HG03064 (cell line): ENCODE data around the gene EID1.

Experiments
- ATAC-seq: cut with Tn5 transposase; IDR thresholded peaks from one replicate; pipeline ENCODE4 v1.9.1; 2021; ENCODE audit warnings: low read depth; ENCODE audit not compliant: unreplicated experiment

Gene EID1

DNA sequence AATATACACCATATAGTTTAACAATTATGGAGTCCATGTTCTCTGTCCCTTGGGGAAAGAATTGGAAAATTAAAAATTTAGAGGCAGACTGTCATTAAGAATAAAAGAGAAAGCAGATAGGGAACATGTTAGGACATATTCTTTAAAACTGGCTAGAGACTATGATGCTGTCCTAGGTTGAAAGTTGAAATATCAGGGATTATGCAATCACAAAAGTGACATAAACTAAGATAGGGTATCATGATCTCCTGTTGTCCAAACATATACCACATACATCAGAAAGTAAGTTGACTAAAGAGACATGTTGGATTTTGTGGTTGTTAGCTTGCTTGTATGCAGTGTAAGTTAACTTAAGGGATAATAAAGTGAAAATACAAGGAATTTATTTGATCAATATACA is 9.9 kb upstream of the EID1 start:
- ATAC-seq, result no peak

DNA sequence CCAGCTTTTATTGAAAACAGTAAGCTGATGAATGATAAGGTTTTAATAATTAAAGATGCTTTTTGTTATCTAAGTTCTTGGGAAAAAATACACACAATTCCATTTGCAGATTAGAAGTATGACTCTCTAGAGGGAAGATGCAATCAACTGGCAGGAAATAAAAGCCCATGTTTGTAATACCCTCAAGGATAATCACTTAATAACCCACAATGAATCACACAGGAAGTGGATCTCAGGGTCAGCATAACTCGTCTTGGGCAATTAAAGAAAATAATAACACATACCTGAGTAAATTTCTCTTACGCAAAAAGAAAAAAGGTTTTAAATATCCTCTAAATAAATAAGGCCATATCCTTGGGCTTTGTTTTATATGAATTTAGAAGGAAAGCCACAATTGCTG is 9.4 kb upstream of the EID1 start:
- no peak for ATAC-seq

DNA sequence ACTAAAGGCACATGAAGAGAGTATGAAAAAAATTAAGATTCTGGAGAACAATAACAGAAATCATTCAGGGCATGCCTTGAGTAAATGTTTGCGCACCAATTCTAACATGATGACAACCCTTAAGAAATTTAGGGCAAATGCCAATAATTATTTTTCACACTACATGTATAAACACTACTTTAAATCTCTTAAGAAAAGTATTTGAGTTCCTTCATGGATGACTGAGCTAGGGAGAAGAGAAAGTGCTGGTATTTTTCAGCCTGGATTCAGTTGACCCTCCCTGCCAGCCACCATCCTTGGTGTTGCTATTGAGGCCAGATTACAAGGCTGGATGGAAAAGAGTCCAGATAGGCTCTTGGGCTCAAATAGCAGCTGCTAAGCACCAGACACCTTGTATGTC is 8.0 kb upstream of the EID1 start:
- no peak for ATAC-seq

DNA sequence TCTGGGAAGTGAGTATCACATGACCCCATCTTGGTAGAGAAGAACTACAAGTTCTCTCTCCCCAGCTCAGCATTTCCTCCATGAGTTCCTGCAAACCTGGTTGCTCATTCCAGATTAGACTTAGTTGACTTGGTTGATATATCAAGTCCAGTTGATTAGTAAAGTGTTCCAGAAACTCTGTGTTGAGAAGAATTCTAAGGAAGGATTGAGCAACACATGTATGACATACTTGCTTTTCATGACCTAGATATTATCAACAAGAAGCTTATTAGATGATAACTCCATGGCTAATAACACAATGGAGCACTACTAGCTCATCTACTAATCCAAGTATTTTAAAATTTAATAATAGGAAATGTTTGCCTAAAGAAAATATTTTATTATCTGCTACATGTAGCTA is 6.4 kb upstream of the EID1 start:
- no peak for ATAC-seq

DNA sequence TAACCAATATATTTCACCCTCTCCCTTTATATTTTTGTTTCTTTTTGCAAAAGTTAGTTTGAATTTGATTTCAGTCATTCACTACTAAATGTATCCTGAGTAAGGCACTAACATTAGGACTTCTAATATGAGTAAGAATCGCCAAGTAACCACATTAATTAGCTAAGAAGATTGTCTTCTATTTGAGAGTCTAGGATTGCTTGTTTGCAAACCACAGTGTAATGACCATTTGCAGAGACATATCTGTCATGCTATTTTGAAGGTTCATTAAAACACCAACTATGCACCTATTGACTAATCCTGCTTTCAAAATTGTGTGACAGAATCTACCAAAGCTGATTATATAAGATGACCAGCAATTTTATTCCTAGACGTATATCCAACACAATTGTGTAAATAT is 5.3 kb upstream of the EID1 start:
- no peak for ATAC-seq

DNA sequence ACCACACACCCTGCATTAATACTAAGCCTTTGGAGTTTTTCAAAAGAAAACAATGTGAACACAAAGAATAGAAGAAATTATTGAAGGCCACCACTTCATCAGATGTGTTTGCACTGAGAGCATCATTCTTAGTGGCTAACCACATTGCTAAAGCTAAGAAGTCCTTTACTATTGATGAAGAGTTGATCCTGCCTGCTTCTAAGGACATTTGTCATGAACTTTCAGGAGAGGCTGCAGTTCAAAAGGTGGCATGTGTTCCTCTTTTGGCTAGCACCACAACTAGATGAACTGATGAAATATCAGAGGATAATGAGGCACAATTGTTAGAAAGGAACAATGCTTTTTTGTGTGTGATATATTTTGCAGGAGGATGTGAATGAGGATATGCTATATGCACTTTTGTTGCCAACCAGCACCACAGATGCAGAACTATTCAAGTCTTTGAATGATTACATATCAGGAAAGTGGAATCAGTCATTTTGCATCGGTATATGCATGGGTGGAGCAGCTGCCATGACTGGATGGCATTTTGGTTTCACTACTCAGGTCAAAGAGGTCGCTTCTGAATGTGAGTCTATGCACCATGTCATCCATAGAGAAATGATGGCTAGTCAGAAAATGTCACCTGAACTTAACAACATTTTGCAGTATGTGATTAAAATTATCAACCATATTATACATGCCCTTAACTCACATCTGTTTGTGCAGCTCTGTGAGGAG is 2.5 kb upstream of the EID1 start:
- ATAC-seq, result no peak

DNA sequence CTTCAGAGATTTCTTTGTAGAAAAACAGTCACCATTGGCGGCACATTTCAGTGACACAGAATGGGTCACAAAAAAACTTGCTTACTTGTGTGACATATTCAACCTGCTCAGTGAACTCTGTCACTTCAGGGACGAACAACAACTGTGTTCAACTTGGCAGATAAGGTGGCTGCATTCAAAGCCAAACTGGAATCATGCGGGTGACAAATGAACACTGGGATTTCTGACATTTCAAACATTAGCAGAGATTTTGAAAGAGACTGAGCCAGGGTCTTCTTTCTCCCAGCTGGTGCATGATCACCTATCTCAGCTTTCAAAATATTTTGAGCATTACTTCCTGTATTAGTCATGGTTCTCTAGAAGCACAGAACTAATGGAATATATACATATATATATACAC is 1.9 kb upstream of the EID1 start:
- ATAC-seq, result no peak

DNA sequence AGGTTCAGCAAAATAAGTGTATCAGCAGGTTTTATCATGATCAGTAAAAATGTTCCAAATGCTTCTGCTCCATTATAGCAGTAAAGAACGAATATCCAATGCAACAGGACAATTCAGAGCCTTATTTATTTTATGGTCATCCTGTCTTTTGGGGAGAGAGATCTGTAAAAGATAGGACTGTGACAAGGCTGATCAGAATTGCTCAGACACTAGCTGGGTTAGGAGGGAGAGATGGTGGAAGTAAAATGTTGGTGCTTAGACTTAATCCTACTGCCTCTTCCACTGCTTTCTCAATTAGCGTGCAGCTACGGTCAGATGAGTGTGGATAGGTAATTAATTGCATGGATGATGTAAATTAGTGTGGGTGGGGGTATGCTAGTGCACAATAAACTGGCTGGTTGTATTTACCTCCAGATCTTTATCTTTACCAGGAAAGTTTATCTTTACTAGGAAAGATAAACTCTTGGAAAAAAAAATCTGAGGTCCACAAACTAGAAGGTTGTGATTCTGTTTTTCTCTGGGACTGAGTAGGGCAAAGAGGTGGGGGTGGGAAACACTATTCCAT is 2.2 kb downstream of the EID1 start:
- no peak for ATAC-seq

DNA sequence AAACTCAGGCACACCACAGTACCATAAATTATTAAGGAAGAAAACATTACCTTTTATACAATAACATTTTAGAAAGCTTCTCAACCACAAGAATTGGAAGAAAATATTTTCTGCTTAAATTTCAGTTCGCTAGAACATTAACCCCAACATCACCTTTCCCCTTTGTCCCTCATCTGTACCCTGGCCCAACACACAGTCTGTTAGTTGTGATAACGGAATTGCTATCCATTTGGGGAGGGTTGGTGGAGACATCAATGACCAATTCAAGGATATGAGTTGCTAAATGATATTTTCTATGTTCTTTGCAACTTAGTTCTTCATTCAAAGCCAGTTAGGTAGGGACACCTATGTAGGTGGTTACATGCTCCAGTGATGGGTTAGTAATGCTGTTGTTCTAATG is 5.8 kb downstream of the EID1 start:
- no peak for ATAC-seq

DNA sequence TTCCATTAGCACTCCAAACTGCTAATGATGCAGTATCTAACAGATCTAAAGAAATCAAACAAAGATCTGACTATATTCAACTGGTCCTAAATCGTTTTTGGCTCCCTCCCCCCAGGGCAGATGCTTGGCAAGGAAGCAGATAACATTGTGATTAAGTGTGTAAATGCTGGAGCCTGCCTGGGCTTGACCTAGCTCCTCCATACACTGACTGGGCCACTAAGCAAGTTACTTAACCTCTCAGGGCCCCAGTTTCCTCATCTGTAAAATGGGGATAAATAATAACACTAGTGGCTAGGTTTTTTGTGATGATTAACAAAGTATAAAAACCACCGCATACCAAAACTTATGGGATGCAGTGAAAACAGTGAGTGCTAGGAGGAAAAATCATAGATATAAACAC is 9.2 kb downstream of the EID1 start:
- ATAC-seq, result no peak

DNA sequence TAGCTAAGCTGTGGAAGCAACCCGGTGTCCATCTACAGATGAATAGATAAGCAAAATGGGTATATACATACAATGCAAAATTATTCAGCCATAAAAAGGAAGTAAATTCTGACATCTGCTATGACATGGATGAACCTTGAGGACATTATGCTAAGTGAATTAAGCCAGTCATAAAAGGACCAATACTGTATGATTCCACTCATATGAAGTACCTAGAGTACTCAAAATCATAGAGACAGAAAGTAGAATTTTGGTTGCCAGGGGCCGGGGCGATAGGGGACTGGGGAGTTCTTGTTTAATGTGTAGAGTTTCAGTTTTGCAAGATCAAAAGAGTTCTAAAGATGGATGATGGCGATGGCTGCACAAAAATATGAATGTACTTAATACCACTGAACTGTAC is 10.3 kb downstream of the EID1 start:
- no peak for ATAC-seq

DNA sequence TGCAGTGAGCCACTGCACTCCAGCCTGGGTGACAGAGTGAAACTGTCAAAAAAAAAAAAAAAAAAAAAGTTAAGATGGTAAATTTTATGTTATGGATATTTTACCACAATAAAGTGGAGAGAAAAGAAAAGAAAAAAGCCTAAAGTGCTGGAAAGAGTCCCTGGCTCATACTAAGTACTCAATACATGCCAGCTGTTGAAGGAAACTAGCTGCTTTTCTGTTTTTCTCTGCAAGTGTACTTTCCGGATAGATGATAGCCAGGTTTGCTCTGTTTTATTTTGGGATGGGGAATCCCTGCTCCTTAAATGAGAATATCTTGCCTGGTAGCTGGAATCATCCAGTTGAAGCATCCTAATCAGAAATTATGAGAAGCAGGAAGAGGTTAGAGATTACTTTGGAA is 10.9 kb downstream of the EID1 start:
- no peak for ATAC-seq

DNA sequence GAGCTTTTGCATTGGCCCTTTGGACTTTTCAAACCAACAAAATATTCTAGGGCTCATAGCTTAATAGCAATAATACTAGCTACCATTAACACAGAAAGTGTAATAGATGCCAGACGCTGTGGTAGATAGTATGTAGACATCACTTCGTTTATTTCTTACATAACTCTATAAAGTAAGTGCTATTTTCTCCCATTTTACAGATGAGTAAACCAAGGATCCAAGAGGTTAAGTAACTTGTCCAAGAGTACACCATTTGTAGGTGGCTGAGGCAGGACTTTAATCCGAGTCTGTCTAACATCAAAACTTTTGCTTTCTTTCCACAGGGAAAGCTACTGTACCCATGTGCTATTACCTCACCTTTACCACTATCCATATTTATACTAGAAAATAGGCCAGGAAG is 12.0 kb downstream of the EID1 start:
- no peak for ATAC-seq

DNA sequence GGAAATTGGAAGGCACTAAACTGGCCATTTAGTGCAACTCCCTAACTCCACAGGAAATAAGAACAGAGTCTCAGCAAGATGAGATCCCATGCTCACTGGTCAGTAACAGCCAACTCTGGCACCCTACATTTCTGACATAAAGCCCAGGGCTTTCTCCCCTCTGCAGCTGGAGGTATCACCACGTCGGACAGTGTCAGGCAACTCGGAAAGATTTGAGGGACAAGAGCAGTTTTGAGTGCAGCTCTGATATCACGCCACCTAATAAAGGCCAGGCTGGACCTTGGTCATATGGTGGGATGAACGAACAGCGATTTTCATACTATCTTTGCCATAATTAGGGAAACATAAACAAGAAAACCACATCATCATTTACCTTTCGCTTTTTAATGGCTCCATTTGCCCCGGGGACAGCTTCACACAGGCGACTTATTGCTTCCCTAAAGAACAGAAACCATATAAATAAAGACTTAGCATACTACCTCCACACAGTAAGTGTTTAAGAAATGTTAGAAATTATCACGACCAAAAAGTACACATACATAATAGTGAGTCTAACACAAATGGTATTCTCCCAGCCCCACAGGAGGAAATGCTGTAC is 12.5 kb downstream of the EID1 start:
- no peak for ATAC-seq

DNA sequence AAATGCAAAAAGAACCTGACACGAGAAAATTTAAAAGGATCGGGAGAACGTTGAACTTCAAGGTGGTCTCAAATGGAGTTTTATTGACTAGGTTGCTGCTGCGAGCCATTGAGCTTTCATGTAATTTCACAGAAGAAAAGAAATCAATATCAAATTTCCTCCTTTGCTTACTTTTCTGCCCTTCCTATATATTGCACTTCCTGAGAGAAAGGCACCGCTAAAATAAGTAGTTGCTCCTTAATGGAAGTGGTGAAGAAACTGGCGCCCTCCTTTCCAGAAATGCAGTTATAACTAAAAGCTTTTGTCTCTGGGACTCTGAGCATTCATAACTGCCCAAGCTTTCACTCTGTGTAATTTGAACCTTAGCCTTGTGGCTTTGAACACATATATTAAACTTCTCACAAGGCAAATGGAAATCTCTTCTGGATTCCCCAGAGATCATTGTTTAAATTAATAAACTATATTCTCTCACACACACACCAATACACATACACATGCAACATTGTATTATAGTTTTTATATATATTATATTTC is 13.4 kb downstream of the EID1 start:
- ATAC-seq, result no peak

DNA sequence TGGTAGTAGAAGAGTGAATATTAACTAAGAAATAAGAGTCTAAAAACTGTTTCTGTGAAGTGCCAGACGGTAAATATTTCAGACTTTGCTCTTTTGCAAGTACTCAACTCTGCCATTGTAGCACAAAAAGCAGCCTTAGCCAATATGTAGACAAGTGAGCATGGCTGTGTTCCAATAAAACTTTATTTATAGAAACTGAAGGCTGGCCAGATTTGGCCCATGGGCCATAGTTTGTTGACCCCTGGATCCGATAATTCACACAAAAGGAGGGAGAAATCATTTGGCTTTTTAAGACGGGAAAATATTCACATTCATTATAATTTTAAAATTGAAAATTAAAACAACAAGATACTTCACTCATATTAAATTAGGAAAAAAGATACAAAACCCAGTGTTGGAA is 15.4 kb downstream of the EID1 start:
- no peak for ATAC-seq

DNA sequence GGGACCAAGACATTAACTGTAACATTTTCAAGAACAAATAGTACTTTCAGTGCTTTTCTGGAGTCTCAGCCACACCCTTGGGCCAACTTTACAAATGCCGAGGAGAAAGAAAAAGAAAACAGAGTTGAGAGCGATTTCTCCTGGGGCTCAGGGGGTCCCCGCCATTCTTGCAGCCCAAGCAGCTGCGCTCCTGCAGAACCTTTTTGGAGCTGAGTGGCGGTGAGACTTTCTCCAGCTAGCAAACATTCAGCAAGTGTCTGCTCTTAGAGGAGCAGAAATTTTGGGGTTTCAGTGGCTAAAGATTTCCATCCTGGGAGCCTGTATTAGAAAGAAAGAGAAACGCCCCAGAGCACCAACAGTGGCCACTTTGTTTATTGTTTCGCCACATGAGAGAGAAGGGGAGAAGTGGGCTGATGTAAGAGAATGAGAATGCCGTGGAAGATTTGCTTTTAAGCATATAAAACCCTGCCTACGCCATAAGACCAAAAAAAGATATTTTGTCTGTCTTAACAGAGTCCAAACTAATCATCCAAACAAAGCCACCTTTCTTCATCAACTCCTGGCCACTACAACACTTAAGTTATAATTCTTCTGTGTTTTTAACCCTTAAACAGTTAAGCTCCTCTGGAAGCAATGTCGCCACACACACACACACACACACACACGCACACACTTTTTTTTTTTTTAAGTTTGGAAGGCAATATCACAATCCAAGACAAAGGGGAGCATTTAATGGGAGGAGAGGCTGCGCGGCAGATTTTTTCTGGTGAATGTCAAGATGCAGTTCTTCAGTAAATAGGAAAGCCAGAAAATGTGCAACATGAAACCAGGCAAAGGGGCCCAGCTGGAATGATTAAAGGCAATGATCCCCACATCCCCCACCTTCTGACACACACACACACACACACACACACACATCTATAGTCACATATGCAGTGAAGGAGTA is 19.2 kb downstream of the EID1 start:
- ATAC-seq, result no peak

DNA sequence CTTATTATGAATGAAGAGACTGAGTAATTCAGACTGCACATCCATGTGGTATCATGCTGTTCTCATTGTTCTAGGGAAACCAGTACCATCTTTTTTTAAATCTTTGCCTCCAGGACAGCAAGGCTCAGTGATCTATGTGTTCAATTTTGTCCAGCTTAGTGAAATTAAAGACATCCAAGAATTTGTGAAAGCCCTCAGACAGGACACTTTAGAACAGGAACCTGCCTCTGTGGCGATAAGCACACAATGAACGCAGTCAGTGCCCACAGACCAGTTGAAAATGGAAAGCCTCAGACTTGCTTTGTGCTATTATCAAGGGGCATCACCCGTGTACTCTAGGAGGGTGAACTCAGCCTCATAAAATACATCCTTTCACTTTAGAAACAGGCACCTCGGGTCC is 20.1 kb downstream of the EID1 start:
- ATAC-seq, result no peak

DNA sequence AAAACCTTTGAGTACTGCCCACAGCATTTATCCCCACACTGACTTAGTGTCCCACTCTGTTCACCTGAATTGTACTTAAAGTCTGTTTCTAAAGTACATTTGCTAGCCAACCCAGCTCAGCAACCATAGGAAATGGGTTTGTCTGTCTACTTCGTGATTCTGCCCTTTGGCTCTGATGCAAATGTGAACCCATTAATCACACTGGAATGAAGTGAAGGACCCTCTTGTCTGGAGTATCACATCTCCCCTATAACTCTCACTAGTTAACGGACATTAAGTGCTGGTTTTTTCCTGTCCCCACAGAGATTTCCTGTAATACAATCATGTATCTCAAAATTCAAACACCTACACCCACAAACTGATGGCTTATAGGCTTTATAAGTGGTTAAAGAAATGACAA is 20.5 kb downstream of the EID1 start:
- no peak for ATAC-seq

DNA sequence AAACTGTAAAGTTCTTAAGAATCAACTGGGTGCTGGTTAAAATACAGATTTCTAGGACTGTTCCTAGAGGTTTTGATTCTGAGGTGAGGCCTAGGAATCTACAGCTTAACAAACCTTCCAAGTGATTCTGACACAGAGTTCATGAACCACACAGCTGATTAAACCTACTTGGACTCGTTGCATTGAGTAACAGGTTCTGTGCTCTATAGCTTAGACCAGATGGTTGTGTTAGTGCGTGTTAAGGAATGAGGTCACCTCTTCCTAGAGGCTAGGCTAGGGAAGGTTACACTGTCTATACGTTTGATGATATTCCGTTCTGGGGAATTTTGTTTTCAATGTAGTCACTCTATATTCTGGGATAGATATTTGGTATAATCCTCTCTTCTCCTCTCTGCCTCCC is 21.9 kb downstream of the EID1 start:
- no peak for ATAC-seq

DNA sequence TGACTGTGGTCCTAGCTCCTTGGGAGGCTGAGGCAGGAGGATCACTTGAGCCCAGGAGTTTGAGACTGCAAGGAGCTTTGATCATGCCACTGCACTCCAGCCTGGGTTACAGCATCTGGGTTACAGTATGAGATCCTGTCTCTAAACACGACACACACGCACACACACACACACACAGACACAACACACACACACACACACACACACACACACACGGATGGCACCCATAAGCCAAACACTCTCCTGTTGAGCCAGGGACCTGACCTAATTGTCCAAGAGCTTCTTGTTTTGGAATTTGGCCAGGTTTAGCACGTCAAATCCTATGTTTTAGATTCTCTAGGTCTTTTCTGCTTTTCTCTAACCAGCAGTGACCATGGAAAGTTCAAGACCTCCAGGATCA is 26.8 kb downstream of the EID1 start:
- no peak for ATAC-seq
